GM19351 (cell line): Measurements from ENCODE around the gene RANBP17.
"Not testable (repeated sequence)": the region's sequence is repeated elsewhere in the genome, so short reads cannot be mapped to it uniquely, and the experiment has no call there.

ENCODE experiments used
- ATAC-seq: cut with Tn5 transposase; IDR thresholded peaks from one replicate; pipeline ENCODE4 v1.9.1; 2021; ENCODE audit warnings: mild to moderate bottlenecking, moderate library complexity; ENCODE audit not compliant: unreplicated experiment

RANBP17 gene

DNA sequence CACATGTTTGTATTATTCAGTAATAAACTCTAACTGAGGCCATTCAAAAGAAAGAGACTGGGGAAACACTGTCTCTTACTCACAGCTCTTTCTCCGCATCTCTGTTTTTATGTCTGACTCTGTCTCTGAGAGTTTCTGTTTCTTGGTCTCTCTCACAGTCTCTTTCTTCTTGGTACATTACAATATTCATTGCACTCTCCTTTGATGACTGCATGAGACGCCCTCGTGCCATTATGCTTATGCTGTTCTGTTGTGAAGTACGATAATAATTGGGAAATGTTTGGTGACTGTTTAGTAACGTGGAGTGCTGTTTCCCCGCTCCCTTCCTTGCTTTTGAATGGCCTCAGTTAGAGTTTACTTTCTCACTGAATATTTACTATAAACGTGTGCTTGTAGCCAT is 421.9 kb downstream of the RANBP17 start:
- ATAC-seq, result no peak

DNA sequence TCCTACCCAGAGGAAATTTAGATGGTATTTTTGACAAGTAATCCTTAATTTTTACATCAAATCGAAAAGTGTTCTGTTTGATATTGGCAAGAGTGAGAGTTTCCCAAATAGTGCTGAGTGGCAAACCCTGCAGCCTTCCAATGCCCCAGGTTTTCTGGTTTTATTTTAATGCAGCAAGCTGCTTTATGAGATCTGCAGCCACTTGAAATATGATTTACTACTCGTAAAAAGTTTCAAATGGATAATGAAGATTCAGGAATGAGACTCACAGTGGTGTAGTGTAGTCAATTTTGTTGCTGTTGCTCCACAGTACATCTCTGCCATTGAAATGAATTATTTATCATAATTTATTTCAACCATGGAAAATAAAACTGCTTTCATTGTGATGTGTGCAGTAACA is 423.6 kb downstream of the RANBP17 start:
- no peak for ATAC-seq

GRCh38 chr5:171288066-171288465 is 426.2 kb downstream of the RANBP17 start:
- ATAC-seq, result no peak

DNA sequence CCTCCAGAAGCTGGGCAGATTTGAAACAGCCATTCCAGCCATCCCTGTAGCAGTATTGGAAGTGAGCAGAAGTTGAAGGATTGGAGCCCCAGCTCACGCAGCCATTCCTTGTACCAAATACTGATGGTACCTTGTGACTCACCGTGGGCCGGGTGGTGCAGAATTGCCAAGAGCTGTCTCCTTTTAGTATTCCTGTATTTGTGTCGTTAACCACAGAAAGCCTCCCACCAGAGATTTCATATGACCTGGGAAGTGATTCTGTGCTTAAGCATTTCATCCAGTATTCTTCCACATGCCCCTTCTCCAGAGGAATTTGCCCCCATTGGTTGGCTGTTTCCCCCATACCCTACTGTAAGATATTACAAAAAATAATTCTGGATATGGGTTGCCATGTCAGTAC is 429.6 kb downstream of the RANBP17 start:
- no peak for ATAC-seq

GRCh38 chr5:171295299-171295698 is 433.5 kb downstream of the RANBP17 start:
- no peak for ATAC-seq

GRCh38 chr5:171295801-171296200 is 434.0 kb downstream of the RANBP17 start:
- ATAC-seq, result no peak

- ATAC-seq, result not testable (repeated sequence)
Measured at GRCh38 chr5:171297941-171298340, 436.1 kb downstream of the RANBP17 start.

GRCh38 chr5:171299228-171299627 is 437.4 kb downstream of the RANBP17 start:
- no peak for ATAC-seq

DNA sequence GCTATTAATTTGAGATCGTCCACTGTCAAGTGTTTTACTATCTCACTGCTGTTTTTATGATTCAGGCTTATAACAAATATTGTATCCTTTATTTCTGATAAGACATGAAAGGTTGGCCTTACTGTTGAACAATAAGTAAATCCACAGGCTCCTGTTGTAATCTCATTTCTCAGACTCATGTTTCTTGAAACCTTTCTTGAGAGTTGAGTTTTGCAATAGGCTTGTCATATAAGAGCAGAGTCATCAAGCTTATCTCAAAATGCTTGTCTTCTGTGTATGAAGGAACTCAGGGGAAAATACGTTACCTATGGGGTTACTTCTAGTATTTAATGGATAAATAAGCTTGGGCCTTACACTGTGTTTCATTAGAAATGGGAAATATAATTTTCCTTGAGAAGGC is 438.0 kb downstream of the RANBP17 start:
- ATAC-seq, result no peak

DNA sequence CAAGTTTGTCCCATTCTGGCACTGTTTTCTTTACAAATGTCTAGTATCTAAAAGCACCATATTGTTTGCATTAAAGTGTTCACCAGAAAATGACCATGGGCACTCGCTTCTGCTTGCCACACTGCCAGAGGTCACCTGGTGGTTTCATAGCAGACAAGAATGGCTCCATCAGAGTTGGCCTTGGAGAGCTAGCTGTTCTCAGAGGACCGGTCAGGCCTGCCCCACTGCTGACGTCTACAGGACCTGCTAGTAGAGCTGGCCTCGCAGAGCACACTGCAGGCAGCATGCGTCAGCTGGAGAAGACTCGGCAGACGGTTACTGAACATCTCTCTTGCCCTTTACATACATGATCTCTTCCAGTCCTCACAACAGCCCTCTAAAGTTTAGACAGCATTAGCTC is 438.5 kb downstream of the RANBP17 start:
- ATAC-seq, result no peak

DNA sequence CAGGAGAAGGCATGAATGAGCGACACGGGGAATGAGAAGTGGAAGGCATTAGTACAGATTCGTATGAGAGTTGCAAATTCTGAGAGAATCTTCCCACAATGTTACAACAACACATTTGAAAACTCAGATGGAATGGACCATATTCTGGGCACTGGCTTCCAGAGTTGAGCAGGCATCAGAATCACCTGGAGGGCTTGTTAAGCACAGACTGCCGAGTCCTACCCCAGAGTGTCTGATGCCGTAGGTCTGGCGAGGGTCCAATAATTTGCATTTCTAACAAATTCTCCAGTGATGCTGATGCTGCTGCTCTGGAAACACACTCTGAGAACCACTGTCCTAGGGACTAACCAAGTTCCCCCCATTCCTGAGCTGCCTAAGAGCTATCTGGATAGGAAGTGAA is 444.3 kb downstream of the RANBP17 start:
- ATAC-seq, result no peak

DNA sequence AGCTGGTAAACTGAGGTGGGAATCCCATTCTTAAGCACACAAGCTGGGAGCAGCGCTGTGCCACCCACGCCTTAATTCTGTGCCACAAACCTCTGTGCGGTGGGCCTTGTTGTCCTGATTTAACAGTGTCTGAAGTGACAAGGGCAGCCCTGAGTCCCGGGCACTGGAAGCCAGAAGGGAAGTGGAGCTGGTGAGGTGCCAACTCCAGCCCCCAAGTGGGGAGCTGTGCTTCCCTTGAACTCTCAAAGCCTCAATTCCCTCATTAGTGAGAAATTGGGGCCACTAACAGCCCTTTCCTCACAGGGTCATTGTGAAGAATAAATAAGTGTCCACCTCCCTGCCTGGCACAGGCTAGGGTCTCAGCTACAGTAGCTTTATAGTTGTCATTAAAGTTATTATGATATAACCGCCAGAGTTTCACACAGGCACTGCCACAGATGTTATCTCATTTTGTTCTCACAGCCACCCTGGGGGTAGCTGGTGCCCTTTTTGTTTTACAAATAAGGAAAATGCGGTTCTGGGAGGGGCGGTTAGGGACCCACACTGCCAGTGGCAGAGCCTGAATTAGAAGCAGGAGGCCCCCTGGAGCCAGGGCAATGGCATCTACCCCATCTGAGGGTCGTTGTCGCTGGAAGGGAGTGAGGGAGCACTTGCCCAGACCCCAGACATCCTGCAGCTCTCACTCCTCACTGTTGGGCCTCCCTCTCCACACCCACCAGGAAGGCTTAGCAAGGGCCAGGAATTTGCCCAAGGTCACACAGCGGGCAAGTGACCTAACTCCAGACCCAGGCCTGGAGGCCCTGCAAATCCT is 445.2 kb downstream of the RANBP17 start:
- ATAC-seq, result no peak

DNA sequence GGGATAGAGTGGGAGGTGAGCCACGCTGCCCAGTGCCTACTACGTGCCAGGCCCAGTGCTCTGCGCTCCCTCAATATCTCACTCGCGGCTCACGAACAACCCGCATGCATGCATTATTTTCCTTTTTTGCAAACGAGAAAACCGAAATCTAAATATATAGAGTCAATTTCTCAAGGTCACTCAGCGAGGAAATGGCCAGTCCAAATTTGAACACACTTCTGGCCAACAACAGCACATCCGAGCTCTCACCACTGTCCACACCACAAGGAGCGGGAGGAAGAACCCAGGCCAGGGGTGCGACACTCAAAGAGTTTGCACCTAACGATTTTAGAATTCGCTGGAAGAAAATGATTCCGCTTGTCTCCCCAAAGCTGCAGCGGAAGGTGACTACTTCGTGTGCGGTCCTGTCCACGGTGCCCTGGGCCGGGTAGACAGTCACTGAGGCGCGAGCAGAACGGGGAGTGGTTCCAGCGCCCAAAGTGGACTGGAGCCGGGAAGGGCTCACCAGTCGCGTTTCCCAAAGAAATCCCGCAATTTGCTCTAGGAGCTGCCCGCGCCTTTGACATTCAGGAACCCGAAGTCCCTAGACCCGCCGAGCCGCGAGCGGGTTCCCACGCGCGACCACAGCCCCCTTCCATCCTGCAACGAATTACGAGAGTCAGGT is 446.1 kb downstream of the RANBP17 start:
- ATAC-seq, result no peak

DNA sequence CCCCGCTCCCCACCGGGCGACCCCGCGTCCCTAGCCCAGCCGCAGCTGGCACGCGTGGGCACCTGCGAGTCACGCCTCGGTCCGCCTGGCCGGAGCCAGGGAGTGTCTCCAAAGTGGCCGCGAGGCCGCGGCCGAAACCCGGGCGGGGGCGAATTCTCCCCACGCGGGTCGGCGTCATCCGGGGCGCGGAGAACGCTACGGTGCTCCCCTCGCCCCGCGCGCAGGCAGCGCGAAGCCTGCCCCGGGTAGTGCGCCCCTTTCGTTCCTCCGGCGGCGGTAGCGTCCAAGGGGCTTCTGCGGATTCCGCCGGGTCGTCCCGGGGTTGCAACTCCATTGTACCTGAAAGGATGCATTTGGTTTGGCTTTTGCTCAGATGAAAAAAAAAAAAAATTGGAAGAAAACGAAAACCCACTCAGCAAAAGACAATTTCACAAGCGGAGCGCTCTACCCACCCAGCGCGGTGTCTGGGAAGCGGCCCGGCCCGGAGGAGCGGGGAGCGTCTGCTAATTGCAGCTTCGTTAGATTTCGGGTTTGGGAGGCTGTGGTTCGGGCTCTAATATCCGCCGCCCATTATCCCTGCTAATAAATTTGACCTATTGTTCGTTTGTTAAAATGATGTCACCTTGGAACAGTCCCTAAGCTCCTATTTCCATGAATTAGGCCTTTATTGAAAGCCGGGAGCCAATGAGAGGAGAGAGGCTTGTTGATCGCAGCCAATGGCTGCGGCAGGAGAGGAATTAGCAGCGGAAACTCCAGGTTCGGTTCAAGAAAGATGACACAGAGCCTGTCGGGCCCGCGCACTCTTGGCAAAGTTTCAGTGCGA is 446.8 kb downstream of the RANBP17 start, which contains the start of gene TLX3:
Gene TLX3 (plus strand): TSS at position 796 of the 823 bp plus-strand sequence. CDS start 118 bp downstream, outside the sequence.
- no peak for ATAC-seq

DNA sequence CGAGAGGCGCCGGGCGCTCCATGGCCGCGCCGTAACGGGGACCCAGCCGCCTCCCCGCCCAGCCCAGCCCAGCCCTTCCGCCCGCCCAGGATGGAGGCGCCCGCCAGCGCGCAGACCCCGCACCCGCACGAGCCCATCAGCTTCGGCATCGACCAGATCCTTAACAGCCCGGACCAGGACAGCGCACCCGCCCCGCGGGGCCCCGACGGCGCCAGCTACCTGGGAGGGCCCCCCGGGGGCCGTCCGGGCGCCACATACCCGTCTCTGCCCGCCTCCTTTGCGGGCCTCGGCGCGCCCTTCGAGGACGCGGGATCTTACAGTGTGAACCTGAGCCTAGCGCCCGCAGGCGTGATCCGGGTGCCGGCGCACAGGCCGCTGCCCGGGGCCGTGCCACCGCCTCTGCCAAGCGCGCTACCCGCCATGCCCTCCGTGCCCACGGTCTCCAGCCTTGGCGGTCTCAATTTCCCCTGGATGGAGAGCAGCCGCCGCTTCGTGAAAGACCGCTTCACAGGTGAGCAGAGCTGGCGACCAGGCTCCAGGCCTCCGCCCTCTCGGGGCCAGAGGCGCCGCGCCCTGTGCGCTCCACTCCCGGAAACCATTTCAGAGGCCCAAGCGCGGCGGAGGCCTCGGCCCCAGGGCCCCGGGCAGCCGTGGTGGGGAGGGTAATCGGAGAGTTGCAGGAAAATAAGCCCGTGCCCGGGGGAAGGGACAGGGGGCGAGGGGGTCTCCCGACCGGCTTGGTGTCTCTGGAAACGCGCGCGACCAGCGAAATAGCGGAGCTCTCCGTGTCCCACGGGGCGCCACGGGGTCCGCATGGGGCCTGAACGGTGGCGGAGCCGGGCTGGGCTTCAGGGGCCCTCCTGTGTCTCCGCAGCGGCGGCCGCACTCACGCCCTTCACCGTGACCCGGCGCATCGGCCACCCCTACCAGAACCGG is 447.7 kb downstream of the RANBP17 start:
- ATAC-seq, result no peak

DNA sequence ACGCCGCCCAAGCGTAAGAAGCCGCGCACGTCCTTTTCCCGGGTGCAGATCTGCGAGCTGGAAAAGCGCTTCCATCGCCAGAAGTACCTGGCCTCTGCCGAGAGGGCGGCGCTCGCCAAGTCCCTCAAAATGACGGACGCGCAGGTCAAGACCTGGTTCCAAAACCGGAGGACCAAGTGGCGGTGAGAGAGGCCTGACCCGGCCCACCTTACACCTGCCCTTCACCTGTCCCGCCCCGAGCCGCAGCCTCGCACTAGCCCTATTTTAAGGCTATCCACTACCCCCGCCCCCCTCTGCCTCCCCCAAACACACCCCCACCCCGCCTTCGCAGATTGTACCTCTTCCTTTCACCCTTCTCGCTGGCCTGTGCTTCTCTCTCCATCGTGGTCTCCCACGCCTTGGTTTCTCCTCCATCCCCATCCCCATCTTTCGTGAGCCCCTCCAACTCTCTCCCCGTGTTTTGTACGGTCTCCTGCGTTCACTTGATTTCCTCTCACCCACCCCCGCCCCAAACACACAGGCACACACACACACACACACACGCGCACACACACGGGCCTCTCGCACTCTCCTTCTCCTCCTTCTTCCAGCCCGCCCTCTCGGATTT is 448.5 kb downstream of the RANBP17 start:
- no peak for ATAC-seq

GRCh38 chr5:171310819-171311321 is 449.1 kb downstream of the RANBP17 start:
- ATAC-seq, result no peak

DNA sequence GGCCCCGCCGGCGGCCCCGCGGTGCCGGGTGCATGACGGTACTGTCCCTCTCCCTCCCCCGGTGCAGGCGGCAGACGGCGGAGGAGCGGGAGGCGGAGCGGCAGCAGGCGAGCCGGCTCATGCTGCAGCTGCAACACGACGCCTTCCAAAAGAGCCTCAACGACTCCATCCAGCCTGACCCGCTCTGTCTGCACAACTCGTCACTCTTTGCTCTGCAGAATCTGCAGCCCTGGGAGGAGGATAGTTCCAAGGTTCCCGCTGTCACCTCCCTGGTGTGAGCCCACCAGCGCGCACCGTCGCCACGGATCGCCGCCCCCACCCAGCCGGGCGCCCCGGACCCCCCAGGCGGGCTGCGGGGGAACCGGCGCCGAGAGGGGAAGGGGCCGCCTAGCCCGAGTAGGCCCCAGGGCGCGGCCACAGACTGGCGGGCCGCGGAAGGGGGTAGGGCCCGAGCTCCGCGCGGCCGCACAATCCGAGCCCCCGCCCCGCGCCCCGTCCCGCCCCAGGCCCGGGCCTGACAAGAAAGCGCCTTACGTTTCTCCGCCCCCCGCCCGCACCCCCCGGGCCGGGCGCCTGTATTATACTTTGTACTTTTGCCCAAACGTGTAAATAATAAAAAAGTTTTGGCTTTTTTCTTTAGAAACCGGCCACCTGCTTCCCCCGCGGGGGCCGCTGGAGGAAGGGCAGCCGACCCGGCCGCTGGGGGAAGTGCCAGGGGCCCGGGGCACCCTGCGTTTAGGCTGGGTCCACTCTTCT is 449.7 kb downstream of the RANBP17 start:
- ATAC-seq, result no peak
